ENCODE data around the gene SIRT3.

The SIRT3 gene

DNA sequence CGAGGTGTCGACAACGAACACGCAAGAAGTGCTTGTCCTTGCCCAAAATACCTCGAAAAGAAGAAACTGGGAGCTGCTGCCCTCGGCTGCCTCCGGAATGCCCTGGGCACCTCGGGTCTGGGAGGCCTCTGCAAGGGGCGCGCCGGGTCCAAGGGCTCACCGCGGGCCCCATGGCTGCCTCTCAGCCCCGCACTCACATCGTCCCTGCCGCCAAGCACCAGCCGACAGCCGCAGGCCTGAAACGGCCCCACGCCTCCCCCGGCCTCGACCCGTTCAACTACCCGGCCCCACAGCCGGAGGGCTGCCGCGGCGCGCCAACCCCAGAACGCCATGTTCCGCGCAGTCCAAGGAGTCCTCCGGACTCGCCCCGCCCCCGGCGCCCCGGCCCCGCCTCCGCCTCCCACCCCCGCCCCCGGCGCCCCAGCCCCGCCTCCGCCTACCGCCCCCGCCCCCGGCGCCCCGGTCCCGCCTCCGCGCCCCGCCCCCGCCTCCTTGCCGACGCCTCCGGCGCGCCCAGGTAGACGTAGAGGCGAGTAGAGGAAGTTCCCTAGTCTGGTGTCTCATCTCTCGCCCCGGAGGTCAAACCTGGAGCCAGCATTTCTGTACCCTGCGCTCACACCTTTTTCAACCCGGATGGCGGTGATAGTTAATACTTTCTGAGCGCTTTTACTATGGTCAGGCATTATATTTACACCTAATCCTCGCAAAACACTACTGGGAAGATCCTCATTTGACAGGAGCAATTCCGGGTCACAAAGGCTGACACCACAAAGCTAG is at the start of gene SIRT3:
TSS of gene SIRT3 (minus strand) at position 346 of the 777 bp plus-strand sequence. CDS start at position 332, 14 bp downstream.
- Mint-ChIP-seq H3K4me3 (peak within 1 kb of the TSS; percentile 95), H3K36me3 (ENCODE audit: low read depth) (peaks cover 10% of the 10 kb centered on the region), H3K4me1 (peaks cover 28% of the 10 kb centered on the region), H3K9me3 (no peaks in the 10 kb centered on the region), H3K27me3 (ENCODE audit: low read depth, poor library complexity) (no peaks in the 10 kb centered on the region), H3K27ac (peak within 1 kb of the TSS; percentile 100)
- peak; percentile 83 for DNase-seq
- TF ChIP-seq, protein P1, sequence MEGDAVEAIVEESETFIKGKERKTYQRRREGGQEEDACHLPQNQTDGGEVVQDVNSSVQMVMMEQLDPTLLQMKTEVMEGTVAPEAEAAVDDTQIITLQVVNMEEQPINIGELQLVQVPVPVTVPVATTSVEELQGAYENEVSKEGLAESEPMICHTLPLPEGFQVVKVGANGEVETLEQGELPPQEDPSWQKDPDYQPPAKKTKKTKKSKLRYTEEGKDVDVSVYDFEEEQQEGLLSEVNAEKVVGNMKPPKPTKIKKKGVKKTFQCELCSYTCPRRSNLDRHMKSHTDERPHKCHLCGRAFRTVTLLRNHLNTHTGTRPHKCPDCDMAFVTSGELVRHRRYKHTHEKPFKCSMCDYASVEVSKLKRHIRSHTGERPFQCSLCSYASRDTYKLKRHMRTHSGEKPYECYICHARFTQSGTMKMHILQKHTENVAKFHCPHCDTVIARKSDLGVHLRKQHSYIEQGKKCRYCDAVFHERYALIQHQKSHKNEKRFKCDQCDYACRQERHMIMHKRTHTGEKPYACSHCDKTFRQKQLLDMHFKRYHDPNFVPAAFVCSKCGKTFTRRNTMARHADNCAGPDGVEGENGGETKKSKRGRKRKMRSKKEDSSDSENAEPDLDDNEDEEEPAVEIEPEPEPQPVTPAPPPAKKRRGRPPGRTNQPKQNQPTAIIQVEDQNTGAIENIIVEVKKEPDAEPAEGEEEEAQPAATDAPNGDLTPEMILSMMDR (IDR thresholded peaks at IDR 0.05): no peak

GRCh38 chr11:285894-286220 is 49.7 kb upstream of the SIRT3 start:
- Mint-ChIP-seq H3K4me1 (peaks cover 72% of the 10 kb centered on the region), H3K4me3 (no peak overlapping the region), H3K9me3 (no peaks in the 10 kb centered on the region), H3K27ac (no peak overlapping the region), H3K27me3 (ENCODE audit: low read depth, poor library complexity) (peaks cover 12% of the 10 kb centered on the region), H3K36me3 (ENCODE audit: low read depth) (no peaks in the 10 kb centered on the region)
- no peak for DNase-seq
- TF ChIP-seq, protein P1 (IDR thresholded peaks at IDR 0.05): no peak

- no peak overlapping the region for H3K4me3 Mint-ChIP-seq
Observed at GRCh38 chr11:285021-285893, 49.1 kb upstream of the SIRT3 start.

DNA sequence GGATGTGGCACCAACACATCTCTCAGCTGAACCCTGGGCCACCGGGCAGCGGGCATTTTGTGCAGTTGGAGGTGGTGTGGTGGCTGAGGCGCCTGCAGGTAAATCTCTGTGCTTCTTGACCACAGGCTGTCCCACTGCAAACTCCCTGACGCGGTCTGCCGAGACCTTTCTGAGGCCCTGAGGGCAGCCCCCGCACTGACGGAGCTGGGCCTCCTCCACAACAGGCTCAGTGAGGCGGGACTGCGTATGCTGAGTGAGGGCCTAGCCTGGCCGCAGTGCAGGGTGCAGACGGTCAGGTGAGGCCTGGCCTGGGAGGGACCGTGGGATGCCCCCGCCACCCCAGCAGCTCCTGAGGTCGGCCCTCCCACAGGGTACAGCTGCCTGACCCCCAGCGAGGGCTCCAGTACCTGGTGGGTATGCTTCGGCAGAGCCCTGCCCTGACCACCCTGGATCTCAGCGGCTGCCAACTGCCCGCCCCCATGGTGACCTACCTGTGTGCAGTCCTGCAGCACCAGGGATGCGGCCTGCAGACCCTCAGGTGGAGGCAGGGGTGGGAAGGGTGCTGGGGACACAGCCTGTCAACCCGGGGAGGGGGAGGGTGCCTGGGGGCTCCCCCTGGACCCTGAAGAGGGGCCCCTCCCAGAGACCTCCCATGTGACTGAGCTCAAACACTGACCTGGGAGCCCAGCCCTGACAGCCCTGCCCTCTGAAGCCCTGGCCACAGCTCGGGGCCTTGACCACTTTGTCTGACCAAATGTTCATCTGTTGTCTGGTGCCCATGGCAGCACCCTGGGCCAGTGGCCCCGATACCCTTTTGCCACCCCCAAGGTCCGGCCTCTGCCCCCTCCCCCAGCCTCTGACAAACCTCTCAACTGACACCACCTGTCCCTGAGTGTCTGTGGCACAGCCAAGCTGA is 48.2 kb upstream of the SIRT3 start:
- H3K9me3 Mint-ChIP-seq: no peaks in the 10 kb centered on the region
- peak; percentile 59 for DNase-seq
- peak overlapping the region; percentile 70 for H3K27ac Mint-ChIP-seq
- TF ChIP-seq, protein P1 (IDR thresholded peaks at IDR 0.05): no peak
- peaks cover 12% of the 10 kb centered on the region for H3K27me3 Mint-ChIP-seq (ENCODE audit: low read depth, poor library complexity)
- H3K4me1 Mint-ChIP-seq: peaks cover 57% of the 10 kb centered on the region
- H3K36me3 Mint-ChIP-seq (ENCODE audit: low read depth): no peaks in the 10 kb centered on the region
- H3K4me3 Mint-ChIP-seq: peak overlapping the region; percentile 14

More at GRCh38 chr11:285021-285893, 49.1 kb upstream of the SIRT3 start:
- H3K27me3 Mint-ChIP-seq (ENCODE audit: low read depth, poor library complexity): peaks cover 12% of the 10 kb centered on the region
- H3K9me3 Mint-ChIP-seq: no peaks in the 10 kb centered on the region
- TF ChIP-seq, protein P1 (IDR thresholded peaks at IDR 0.05): no peak
- no peaks in the 10 kb centered on the region for H3K36me3 Mint-ChIP-seq (ENCODE audit: low read depth)
- H3K27ac Mint-ChIP-seq: peak overlapping the region; percentile 90
- H3K4me1 Mint-ChIP-seq: peaks cover 66% of the 10 kb centered on the region
- DNase-seq: no peak

DNA sequence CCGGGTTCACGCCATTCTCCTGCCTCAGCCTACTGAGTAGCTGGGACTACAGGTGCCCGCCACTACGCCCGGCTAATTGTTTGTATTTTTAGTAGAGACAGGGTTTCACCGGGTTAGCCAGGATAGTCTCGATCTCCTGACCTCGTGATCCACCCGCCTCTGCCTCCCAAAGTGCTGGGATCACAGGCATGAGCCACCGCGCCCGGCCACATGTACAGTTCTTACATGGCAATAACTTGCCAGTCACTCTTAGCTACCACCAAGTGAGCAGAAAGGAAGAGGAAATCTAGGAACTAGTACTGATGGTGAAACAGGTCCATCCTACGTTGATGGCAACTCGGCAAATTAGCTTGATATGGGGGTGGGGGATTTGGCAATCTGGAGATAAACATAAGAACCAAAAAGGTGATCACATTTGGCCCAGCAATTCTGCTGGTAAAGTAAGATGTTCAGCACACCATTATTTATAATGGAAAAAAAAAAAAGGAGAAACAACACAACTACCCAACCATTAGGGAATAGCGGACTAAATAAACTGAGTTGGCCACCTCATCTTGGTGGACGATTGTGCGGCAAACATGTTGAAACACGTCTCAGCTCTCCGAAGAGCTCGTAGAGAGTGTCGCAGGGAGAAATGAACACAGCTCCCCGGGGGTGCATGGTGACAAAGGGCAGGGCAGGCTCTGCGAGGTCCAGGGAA is 47.4 kb upstream of the SIRT3 start:
- Mint-ChIP-seq H3K27me3 (ENCODE audit: low read depth, poor library complexity) (peaks cover 12% of the 10 kb centered on the region), H3K4me3 (peak overlapping the region; percentile 14), H3K9me3 (no peaks in the 10 kb centered on the region), H3K4me1 (peaks cover 60% of the 10 kb centered on the region), H3K27ac (peak overlapping the region; percentile 70), H3K36me3 (ENCODE audit: low read depth) (no peaks in the 10 kb centered on the region)
- TF ChIP-seq, protein P1 (IDR thresholded peaks at IDR 0.05): no peak
- no peak for DNase-seq

Data from nephron progenitor cell (in vitro differentiated cells).